Measurements from ENCODE around the gene SPAG17. TPM values are rescaled to one million over a fixed set of nuclear protein-coding genes. Genes with fewer than 3 reads are reported as not detected.

The SPAG17 gene
- total RNA-seq, 2 experiments from 2014 or later: not detected

- Histone ChIP-seq H3K9me3 (ENCODE audit: low read length) (no peaks in the 10 kb centered on the region), H3K4me3 (ENCODE audit: low read depth, low read length, poor library complexity, severe bottlenecking) (no peak overlapping the region), H2AFZ (ENCODE audit: low read length) (no peak overlapping the region), H3K4me2 (ENCODE audit: low read length) (no peak overlapping the region), H4K20me1 (ENCODE audit: insufficient read depth, low read length) (no peaks in the 10 kb centered on the region), H3K36me3 (ENCODE audit: insufficient read depth, low read length) (no peaks in the 10 kb centered on the region), H3K27ac (ENCODE audit: low read depth, low read length, poor library complexity, severe bottlenecking) (no peak overlapping the region), H3K79me2 (ENCODE audit: insufficient read depth, low read depth, low read length) (no peaks in the 10 kb centered on the region), H3K9me2 (ENCODE audit: insufficient read depth, low read length) (no peaks in the 10 kb centered on the region), H3K4me1 (ENCODE audit: insufficient read depth, low read length, poor library complexity, severe bottlenecking) (no peaks in the 10 kb centered on the region)
- ChIA-PET CTCF (ENCODE audit: unreplicated experiment) (no interaction called here), POLR2A (no interaction called here)
- TF ChIP-seq, protein P1, sequence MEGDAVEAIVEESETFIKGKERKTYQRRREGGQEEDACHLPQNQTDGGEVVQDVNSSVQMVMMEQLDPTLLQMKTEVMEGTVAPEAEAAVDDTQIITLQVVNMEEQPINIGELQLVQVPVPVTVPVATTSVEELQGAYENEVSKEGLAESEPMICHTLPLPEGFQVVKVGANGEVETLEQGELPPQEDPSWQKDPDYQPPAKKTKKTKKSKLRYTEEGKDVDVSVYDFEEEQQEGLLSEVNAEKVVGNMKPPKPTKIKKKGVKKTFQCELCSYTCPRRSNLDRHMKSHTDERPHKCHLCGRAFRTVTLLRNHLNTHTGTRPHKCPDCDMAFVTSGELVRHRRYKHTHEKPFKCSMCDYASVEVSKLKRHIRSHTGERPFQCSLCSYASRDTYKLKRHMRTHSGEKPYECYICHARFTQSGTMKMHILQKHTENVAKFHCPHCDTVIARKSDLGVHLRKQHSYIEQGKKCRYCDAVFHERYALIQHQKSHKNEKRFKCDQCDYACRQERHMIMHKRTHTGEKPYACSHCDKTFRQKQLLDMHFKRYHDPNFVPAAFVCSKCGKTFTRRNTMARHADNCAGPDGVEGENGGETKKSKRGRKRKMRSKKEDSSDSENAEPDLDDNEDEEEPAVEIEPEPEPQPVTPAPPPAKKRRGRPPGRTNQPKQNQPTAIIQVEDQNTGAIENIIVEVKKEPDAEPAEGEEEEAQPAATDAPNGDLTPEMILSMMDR (conservative IDR thresholded peaks at IDR 0.05; ENCODE audit: low read length): no peak
- no peak for TF ChIP-seq EZH2phosphoT487 (IDR thresholded peaks at IDR 0.05; ENCODE audit: borderline replicate concordance, low read depth, low read length)
- no peak for DNase-seq (ENCODE audit: low spot score)
- BruUV-seq (replicated peaks): no TSS peak
- intact Hi-C loops (cut with micrococcal nuclease; ENCODE audit: unreplicated experiment): no loop called here
Observed at GRCh38 chr1:118206966-118207365, 21.9 kb upstream of the SPAG17 start.

DNA sequence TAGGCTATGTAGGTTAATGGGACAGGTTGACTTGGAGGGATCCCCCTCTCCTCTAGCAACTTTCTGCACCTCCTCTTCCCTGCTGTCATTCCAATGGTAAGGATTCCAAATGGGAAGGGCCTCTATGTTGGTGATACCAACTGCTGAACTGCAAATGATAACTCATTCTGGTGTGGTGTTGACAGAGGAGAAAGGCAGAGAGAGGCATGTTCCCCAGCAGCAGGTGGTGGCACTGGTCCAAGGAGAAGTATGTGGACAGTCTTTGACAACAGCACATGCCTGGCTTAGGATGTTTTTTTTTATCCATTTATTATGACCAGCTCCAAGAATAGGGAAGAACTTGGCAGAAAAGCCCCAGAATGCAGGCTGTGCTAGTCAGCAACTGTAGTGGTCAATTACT is 19.6 kb upstream of the SPAG17 start:
- Histone ChIP-seq H3K9me2 (ENCODE audit: insufficient read depth, low read length) (no peaks in the 10 kb centered on the region), H3K27ac (ENCODE audit: low read depth, low read length, poor library complexity, severe bottlenecking) (no peak overlapping the region), H3K36me3 (ENCODE audit: insufficient read depth, low read length) (no peaks in the 10 kb centered on the region), H3K4me2 (ENCODE audit: low read length) (no peak overlapping the region), H3K79me2 (ENCODE audit: insufficient read depth, low read depth, low read length) (no peaks in the 10 kb centered on the region), H3K4me3 (ENCODE audit: low read depth, low read length, poor library complexity, severe bottlenecking) (no peak overlapping the region), H3K4me1 (ENCODE audit: insufficient read depth, low read length, poor library complexity, severe bottlenecking) (no peaks in the 10 kb centered on the region), H3K9me3 (ENCODE audit: low read length) (no peaks in the 10 kb centered on the region), H4K20me1 (ENCODE audit: insufficient read depth, low read length) (no peaks in the 10 kb centered on the region), H2AFZ (ENCODE audit: low read length) (no peak overlapping the region)
- no peak for DNase-seq (ENCODE audit: low spot score)
- BruUV-seq (replicated peaks): no TSS peak
- ChIA-PET CTCF (ENCODE audit: unreplicated experiment) (no interaction called here), POLR2A (no interaction called here)
- TF ChIP-seq, protein P1 (conservative IDR thresholded peaks at IDR 0.05; ENCODE audit: low read length): no peak
- TF ChIP-seq EZH2phosphoT487 (IDR thresholded peaks at IDR 0.05; ENCODE audit: borderline replicate concordance, low read depth, low read length): no peak
- intact Hi-C loops (cut with micrococcal nuclease; ENCODE audit: unreplicated experiment): loop anchor here (5.0 kb wide), 1 partner anchor 52 kb away; no protein-coding TSS in a partner anchor

DNA sequence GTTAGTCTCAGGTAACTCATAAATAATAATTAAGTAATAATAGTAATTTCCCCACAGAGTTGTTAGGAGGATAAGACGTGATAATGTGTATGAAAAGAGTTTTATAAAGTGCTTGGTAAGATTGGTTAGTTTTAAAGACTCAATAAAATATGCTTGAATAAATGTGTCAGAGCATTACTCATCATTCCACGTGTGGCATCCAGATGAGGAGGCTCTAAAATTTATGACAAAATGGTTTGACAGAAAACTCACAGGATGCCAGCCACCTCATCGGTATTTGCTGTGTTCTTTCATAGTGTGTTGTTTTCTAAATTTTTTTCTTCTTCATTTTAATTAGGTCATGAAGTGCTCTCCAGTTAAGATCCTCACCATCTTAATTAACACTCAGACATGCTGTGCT is 19.1 kb upstream of the SPAG17 start:
- no TSS peak for BruUV-seq (replicated peaks)
- no peaks in the 10 kb centered on the region for H3K36me3 ChIP-seq (ENCODE audit: insufficient read depth, low read length)

More for the DNA sequence above, 19.1 kb upstream of the SPAG17 start:
- intact Hi-C loops (cut with micrococcal nuclease; ENCODE audit: unreplicated experiment): loop anchor here (5.0 kb wide), 1 partner anchor 52 kb away; no protein-coding TSS in a partner anchor
- ChIA-PET CTCF (ENCODE audit: unreplicated experiment) (no interaction called here), POLR2A (no interaction called here)
- Histone ChIP-seq H3K27ac (ENCODE audit: low read depth, low read length, poor library complexity, severe bottlenecking) (no peak overlapping the region), H3K4me1 (ENCODE audit: insufficient read depth, low read length, poor library complexity, severe bottlenecking) (no peaks in the 10 kb centered on the region), H3K79me2 (ENCODE audit: insufficient read depth, low read depth, low read length) (no peaks in the 10 kb centered on the region), H4K20me1 (ENCODE audit: insufficient read depth, low read length) (no peaks in the 10 kb centered on the region), H2AFZ (ENCODE audit: low read length) (no peak overlapping the region), H3K4me3 (ENCODE audit: low read depth, low read length, poor library complexity, severe bottlenecking) (no peak overlapping the region), H3K4me2 (ENCODE audit: low read length) (no peak overlapping the region), H3K9me2 (ENCODE audit: insufficient read depth, low read length) (no peaks in the 10 kb centered on the region), H3K9me3 (ENCODE audit: low read length) (no peaks in the 10 kb centered on the region)
- TF ChIP-seq, protein P1 (conservative IDR thresholded peaks at IDR 0.05; ENCODE audit: low read length): no peak
- TF ChIP-seq EZH2phosphoT487 (IDR thresholded peaks at IDR 0.05; ENCODE audit: borderline replicate concordance, low read depth, low read length): no peak
- DNase-seq (ENCODE audit: low spot score): no peak

Measured in OCI-LY7 (cell line).